Measurements from ENCODE around the gene FIZ1.

DNA sequence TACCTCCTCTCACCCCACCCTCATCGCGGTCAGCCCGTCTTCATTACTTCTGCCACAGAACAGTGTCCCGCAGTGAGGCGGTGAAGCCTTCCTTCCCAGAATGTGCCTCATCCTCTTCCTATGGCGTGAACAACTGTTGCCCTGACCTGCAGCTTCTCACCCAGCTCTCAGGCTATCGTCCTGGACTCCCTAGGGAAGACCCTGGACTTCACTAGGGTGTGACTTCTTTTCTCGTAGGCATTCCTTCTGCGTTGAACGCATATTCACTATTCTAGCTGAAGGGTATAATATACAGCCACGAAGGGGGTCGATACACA, 7.1 kb upstream of the FIZ1 start:
- TF ChIP-seq, protein P1, sequence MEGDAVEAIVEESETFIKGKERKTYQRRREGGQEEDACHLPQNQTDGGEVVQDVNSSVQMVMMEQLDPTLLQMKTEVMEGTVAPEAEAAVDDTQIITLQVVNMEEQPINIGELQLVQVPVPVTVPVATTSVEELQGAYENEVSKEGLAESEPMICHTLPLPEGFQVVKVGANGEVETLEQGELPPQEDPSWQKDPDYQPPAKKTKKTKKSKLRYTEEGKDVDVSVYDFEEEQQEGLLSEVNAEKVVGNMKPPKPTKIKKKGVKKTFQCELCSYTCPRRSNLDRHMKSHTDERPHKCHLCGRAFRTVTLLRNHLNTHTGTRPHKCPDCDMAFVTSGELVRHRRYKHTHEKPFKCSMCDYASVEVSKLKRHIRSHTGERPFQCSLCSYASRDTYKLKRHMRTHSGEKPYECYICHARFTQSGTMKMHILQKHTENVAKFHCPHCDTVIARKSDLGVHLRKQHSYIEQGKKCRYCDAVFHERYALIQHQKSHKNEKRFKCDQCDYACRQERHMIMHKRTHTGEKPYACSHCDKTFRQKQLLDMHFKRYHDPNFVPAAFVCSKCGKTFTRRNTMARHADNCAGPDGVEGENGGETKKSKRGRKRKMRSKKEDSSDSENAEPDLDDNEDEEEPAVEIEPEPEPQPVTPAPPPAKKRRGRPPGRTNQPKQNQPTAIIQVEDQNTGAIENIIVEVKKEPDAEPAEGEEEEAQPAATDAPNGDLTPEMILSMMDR (IDR thresholded peaks at IDR 0.05), result no peak
- TF ChIP-seq POLR2A (IDR thresholded peaks at IDR 0.05; ENCODE audit: low read depth), result no peak

Data from esophagus muscularis mucosa (tissue), 3 donors.